ENCODE measurements around the gene FDXR.
"Not testable (repeated sequence)": the region's sequence is repeated elsewhere in the genome, so short reads cannot be mapped to it uniquely, and the experiment has no call there.

FDXR gene

GRCh38 chr17:74916851-74917199 is 44.0 kb upstream of the FDXR start:
- no peak for TF ChIP-seq EZH2phosphoT487 (IDR thresholded peaks at IDR 0.05; ENCODE audit: low read length)
- TF ChIP-seq, protein P1, sequence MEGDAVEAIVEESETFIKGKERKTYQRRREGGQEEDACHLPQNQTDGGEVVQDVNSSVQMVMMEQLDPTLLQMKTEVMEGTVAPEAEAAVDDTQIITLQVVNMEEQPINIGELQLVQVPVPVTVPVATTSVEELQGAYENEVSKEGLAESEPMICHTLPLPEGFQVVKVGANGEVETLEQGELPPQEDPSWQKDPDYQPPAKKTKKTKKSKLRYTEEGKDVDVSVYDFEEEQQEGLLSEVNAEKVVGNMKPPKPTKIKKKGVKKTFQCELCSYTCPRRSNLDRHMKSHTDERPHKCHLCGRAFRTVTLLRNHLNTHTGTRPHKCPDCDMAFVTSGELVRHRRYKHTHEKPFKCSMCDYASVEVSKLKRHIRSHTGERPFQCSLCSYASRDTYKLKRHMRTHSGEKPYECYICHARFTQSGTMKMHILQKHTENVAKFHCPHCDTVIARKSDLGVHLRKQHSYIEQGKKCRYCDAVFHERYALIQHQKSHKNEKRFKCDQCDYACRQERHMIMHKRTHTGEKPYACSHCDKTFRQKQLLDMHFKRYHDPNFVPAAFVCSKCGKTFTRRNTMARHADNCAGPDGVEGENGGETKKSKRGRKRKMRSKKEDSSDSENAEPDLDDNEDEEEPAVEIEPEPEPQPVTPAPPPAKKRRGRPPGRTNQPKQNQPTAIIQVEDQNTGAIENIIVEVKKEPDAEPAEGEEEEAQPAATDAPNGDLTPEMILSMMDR (IDR thresholded peaks at IDR 0.05; ENCODE audit: low read length): no peak
- no peak for TF ChIP-seq EZH2 (optimal IDR thresholded peaks at IDR 0.05; ENCODE audit: low read depth, low read length)
- Histone ChIP-seq H3K9ac (ENCODE audit: low read length) (no peak overlapping the region), H3K9me3 (replicated peaks; ENCODE audit: insufficient read depth, low read length) (no peaks in the 10 kb centered on the region), H2AFZ (ENCODE audit: low read length) (no peak overlapping the region), H3K79me2 (ENCODE audit: low read length) (no peaks in the 10 kb centered on the region), H3K36me3 (replicated peaks; ENCODE audit: insufficient read depth, low read length) (no peaks in the 10 kb centered on the region), H3K27ac (ENCODE audit: low read length) (no peak overlapping the region), H3F3A (ENCODE audit: insufficient read depth, low read length) (no peaks in the 10 kb centered on the region), H3K4me3 (ENCODE audit: low read length) (no peak overlapping the region), H4K20me1 (ENCODE audit: insufficient read depth, low read length) (no peaks in the 10 kb centered on the region), H3K4me2 (ENCODE audit: low read depth, low read length) (no peak overlapping the region), H3K9me2 (replicated peaks; ENCODE audit: insufficient read depth, low read length) (no peaks in the 10 kb centered on the region), H3K27me3 (replicated peaks; ENCODE audit: insufficient read depth, low read length) (peaks cover 71% of the 10 kb centered on the region), H3K4me1 (ENCODE audit: low read length) (no peaks in the 10 kb centered on the region)
- no peak for DNase-seq

DNA sequence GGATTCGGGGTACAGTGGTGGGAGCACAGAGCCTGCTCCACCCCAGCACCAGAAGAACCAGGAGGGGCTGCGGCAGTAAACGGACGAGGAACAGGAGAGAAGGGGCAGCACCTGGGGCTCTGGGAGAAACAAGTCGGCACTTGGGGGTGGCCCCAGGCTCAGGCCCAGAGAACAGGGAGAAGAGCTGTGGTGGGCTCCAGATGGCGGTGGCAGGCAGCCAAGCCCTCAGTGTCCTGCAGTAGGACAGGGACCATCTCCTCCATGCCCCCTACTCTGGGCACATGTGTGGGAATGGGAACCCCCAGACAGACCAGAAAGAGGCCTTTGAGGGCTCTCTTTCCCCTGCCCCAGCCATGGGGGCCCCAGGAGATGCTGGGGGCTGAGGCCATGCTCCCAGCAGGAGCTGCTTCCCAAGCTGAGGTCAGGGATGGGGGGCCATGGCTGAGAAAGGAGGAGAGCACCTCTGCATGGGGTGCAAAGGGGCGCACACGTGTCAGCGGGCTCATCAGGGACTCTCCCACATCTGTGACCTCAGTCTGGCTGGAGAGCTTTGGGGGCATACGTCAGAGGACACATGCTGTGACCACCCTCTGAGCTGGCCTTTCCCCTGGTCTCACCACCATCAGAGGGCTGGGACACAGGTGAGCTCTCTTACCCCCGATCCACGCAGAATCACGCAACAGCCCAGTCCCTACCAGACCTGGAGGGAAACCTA is 43.5 kb upstream of the FDXR start:
- Histone ChIP-seq H3F3A (ENCODE audit: insufficient read depth, low read length) (no peaks in the 10 kb centered on the region), H3K9me3 (replicated peaks; ENCODE audit: insufficient read depth, low read length) (no peaks in the 10 kb centered on the region), H3K79me2 (ENCODE audit: low read length) (no peaks in the 10 kb centered on the region), H3K4me2 (ENCODE audit: low read depth, low read length) (no peak overlapping the region), H4K20me1 (ENCODE audit: insufficient read depth, low read length) (no peaks in the 10 kb centered on the region), H3K27ac (ENCODE audit: low read length) (no peak overlapping the region), H3K36me3 (replicated peaks; ENCODE audit: insufficient read depth, low read length) (no peaks in the 10 kb centered on the region), H3K4me3 (ENCODE audit: low read length) (no peak overlapping the region), H3K4me1 (ENCODE audit: low read length) (no peaks in the 10 kb centered on the region), H2AFZ (ENCODE audit: low read length) (no peak overlapping the region), H3K9ac (ENCODE audit: low read length) (no peak overlapping the region), H3K27me3 (replicated peaks; ENCODE audit: insufficient read depth, low read length) (peaks cover 66% of the 10 kb centered on the region), H3K9me2 (replicated peaks; ENCODE audit: insufficient read depth, low read length) (no peaks in the 10 kb centered on the region)
- TF ChIP-seq, protein P1 (IDR thresholded peaks at IDR 0.05; ENCODE audit: low read length): no peak
- no peak for TF ChIP-seq EZH2phosphoT487 (IDR thresholded peaks at IDR 0.05; ENCODE audit: low read length)
- TF ChIP-seq EZH2 (optimal IDR thresholded peaks at IDR 0.05; ENCODE audit: low read depth, low read length): no peak
- DNase-seq: no peak

GRCh38 chr17:74911423-74911822 is 38.6 kb upstream of the FDXR start:
- not testable (repeated sequence) for H3K27ac ChIP-seq (ENCODE audit: low read length); H3K4me2 ChIP-seq (ENCODE audit: low read depth, low read length); H3K9me3 ChIP-seq (replicated peaks; ENCODE audit: insufficient read depth, low read length); H3K4me3 ChIP-seq (ENCODE audit: low read length); H4K20me1 ChIP-seq (ENCODE audit: insufficient read depth, low read length); H3F3A ChIP-seq (ENCODE audit: insufficient read depth, low read length); H2AFZ ChIP-seq (ENCODE audit: low read length); H3K36me3 ChIP-seq (replicated peaks; ENCODE audit: insufficient read depth, low read length); H3K9me2 ChIP-seq (replicated peaks; ENCODE audit: insufficient read depth, low read length); H3K9ac ChIP-seq (ENCODE audit: low read length); H3K4me1 ChIP-seq (ENCODE audit: low read length); H3K79me2 ChIP-seq (ENCODE audit: low read length); DNase-seq
- peaks cover 27% of the 10 kb centered on the region for H3K27me3 ChIP-seq (replicated peaks; ENCODE audit: insufficient read depth, low read length)

- not testable (repeated sequence) for H3K4me1 ChIP-seq (ENCODE audit: low read length); H3K27ac ChIP-seq (ENCODE audit: low read length); H4K20me1 ChIP-seq (ENCODE audit: insufficient read depth, low read length); H3K36me3 ChIP-seq (replicated peaks; ENCODE audit: insufficient read depth, low read length); H3F3A ChIP-seq (ENCODE audit: insufficient read depth, low read length); H3K9ac ChIP-seq (ENCODE audit: low read length); H3K79me2 ChIP-seq (ENCODE audit: low read length); H3K9me2 ChIP-seq (replicated peaks; ENCODE audit: insufficient read depth, low read length); DNase-seq; H2AFZ ChIP-seq (ENCODE audit: low read length); H3K4me2 ChIP-seq (ENCODE audit: low read depth, low read length); H3K9me3 ChIP-seq (replicated peaks; ENCODE audit: insufficient read depth, low read length); H3K4me3 ChIP-seq (ENCODE audit: low read length)
- peaks cover 30% of the 10 kb centered on the region for H3K27me3 ChIP-seq (replicated peaks; ENCODE audit: insufficient read depth, low read length)
Observed at GRCh38 chr17:74909097-74909496, 36.3 kb upstream of the FDXR start.

Data from MM.1S (cell line).